WTC11 (cell line): Measurements from ENCODE around the gene PLXDC2. TPM values are rescaled to one million over a fixed set of nuclear protein-coding genes. Genes with fewer than 3 reads are reported as not detected.

Experiments used
- ATAC-seq: fragments of 200-7000 bp; cut with Tn5 transposase; 2 replicates; pipeline ENCODE4 v1.10.0; 2021; ENCODE audit warnings: mild to moderate bottlenecking, moderate library complexity
- CTCF ChIA-PET: fragments of 300-600 bp; sonication (Branson Sonifier 250); formaldehyde crosslinking; loops from one replicate; lab custom pipeline; 2021; ENCODE audit warnings: antibody characterized with exemption; lab: Charles Lee
- POLR2A ChIA-PET: fragments of 350-600 bp; sonication (Branson Sonifier 250); formaldehyde crosslinking; loops from one replicate; lab custom pipeline; 2021; ENCODE audit warnings: antibody characterized with exemption; lab: Charles Lee
- DNase-seq: peaks from one replicate; pipeline ENCODE4 v3.0.0; 2021; ENCODE audit warnings: low spot score
- H3K27ac Mint-ChIP-seq: 2 replicates; pipeline ENCODE4 v1.8.0; 2021; ENCODE audit warnings: mixed read lengths
- H3K27me3 Mint-ChIP-seq: 2 replicates; pipeline ENCODE4 v1.8.0; 2021; ENCODE audit warnings: low read depth, mild to moderate bottlenecking, moderate library complexity, mixed read lengths
- H3K36me3 Mint-ChIP-seq: 2 replicates; pipeline ENCODE4 v1.8.0; 2021; ENCODE audit warnings: mixed read lengths
- H3K4me1 Mint-ChIP-seq: 2 replicates; pipeline ENCODE4 v1.8.0; 2022; ENCODE audit warnings: mixed read lengths
- H3K4me3 Mint-ChIP-seq: 2 replicates; pipeline ENCODE4 v1.8.0; 2021; ENCODE audit warnings: mild to moderate bottlenecking, moderate library complexity, mixed read lengths
- H3K9me3 Mint-ChIP-seq: 2 replicates; pipeline ENCODE4 v1.8.0; 2021; ENCODE audit warnings: mixed read lengths
- ELF4 ChIP-seq: sonication (generic); formaldehyde crosslinking; IDR thresholded peaks from 2 replicates; pipeline ENCODE4 v1.8.1; 2022; ENCODE audit warnings: low read depth, mild to moderate bottlenecking, moderate library complexity, missing genetic modification reagents
- FOXK1 ChIP-seq: sonication (generic); formaldehyde crosslinking; IDR thresholded peaks from 2 replicates; pipeline ENCODE4 v1.8.0; 2022; ENCODE audit warnings: mild to moderate bottlenecking, moderate library complexity, missing genetic modification reagents
- GTF2I ChIP-seq: fragments of 250-450 bp; sonication (Bioruptor Pico); conservative IDR thresholded peaks from 2 replicates; pipeline ENCODE4 v1.4.0; 2021; ENCODE audit warnings: mild to moderate bottlenecking
- HMGA2 ChIP-seq: fragments of 250-450 bp; sonication (Bioruptor Pico); IDR thresholded peaks from 2 replicates; pipeline ENCODE4 v1.4.0; 2021; ENCODE audit warnings: mild to moderate bottlenecking, moderate library complexity
- JUN ChIP-seq: sonication (generic); formaldehyde crosslinking; IDR thresholded peaks from 2 replicates; pipeline ENCODE4 v1.8.0; 2023; ENCODE audit warnings: mild to moderate bottlenecking, missing genetic modification reagents
- RELA ChIP-seq: sonication (generic); formaldehyde crosslinking; IDR thresholded peaks from 2 replicates; pipeline ENCODE4 v1.8.1; 2022; ENCODE audit warnings: missing genetic modification reagents, mild to moderate bottlenecking, borderline replicate concordance
- RORB ChIP-seq: fragments of 250-450 bp; sonication (Bioruptor Pico); IDR thresholded peaks from 2 replicates; pipeline ENCODE4 v1.9.0; 2021; ENCODE audit warnings: mild to moderate bottlenecking
- SP1 ChIP-seq: sonication (generic); formaldehyde crosslinking; conservative IDR thresholded peaks from 2 replicates; pipeline ENCODE4 v1.8.1; 2022; ENCODE audit warnings: missing genetic modification reagents
- STAT6 ChIP-seq: sonication (generic); formaldehyde crosslinking; conservative IDR thresholded peaks from 2 replicates; pipeline ENCODE4 v1.8.1; 2023; ENCODE audit warnings: mild to moderate bottlenecking, low read depth, missing genetic modification reagents, moderate library complexity
- ZNF281 ChIP-seq: sonication (generic); formaldehyde crosslinking; IDR thresholded peaks from 2 replicates; pipeline ENCODE4 v1.8.0; 2023; ENCODE audit warnings: mild to moderate bottlenecking, missing genetic modification reagents
- ZNF416 ChIP-seq: fragments of 250-450 bp; sonication (Bioruptor Pico); IDR thresholded peaks from 2 replicates; pipeline ENCODE4 v1.9.0; 2021; ENCODE audit warnings: mild to moderate bottlenecking, inconsistent platforms
- total RNA-seq: library from RNA; stranded (reverse); gene quantifications from 3 replicates; pipeline ENCODE4 v1.2.3, GENCODE V29; 2021
- TF ChIP-seq, protein P1 (sequence below): sonication (generic); formaldehyde crosslinking; IDR thresholded peaks from 2 replicates; pipeline ENCODE4 v1.8.1; 2022; ENCODE audit warnings: low read depth, missing genetic modification reagents, borderline replicate concordance
- TF ChIP-seq, protein P2 (sequence below): sonication (generic); formaldehyde crosslinking; IDR thresholded peaks from 2 replicates; pipeline ENCODE4 v1.8.1; 2023; ENCODE audit warnings: mild to moderate bottlenecking, missing genetic modification reagents

PLXDC2 gene
- total RNA-seq, 1 experiment from 2014 or later, result 31.7 TPM

DNA sequence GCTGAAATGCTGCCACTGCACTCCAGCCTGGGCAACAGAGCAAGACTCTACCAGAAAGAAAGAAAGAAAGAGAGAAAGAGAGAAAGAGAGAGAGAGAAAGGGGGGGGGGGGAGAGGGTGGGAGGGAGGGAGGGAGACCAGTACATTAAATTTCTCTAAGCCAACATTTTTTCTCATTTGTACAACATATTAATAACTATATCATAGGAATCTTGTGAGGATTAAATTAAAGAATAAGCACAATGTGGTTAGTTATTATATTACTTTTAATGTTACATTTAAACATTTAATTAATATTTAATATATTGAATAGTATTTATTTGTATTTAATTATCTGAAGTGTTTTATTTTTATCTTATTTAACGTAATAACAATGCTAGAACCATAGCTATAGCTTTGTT, 53.1 kb downstream of the PLXDC2 start:
- Mint-ChIP-seq H3K27me3 (no peaks in the 10 kb centered on the region), H3K27ac (no peak overlapping the region), H3K4me1 (peaks cover 17% of the 10 kb centered on the region), H3K36me3 (peaks cover 23% of the 10 kb centered on the region), H3K4me3 (no peak overlapping the region), H3K9me3 (peaks cover 14% of the 10 kb centered on the region)
- POLR2A ChIA-PET, result no interaction called here
- ATAC-seq, result no peak
- TF ChIP-seq HMGA2 (CRISPR knock-in tag) (peak; percentile 57; the same call in 1 of the 2 replicates), SP1 (no peak), STAT6 (CRISPR knock-in tag) (no peak), JUN (CRISPR knock-in tag) (no peak)
- TF ChIP-seq, protein P1, sequence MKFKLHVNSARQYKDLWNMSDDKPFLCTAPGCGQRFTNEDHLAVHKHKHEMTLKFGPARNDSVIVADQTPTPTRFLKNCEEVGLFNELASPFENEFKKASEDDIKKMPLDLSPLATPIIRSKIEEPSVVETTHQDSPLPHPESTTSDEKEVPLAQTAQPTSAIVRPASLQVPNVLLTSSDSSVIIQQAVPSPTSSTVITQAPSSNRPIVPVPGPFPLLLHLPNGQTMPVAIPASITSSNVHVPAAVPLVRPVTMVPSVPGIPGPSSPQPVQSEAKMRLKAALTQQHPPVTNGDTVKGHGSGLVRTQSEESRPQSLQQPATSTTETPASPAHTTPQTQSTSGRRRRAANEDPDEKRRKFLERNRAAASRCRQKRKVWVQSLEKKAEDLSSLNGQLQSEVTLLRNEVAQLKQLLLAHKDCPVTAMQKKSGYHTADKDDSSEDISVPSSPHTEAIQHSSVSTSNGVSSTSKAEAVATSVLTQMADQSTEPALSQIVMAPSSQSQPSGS (CRISPR knock-in tag), result no peak
- no peak for DNase-seq
- CTCF ChIA-PET, result no interaction called here

DNA sequence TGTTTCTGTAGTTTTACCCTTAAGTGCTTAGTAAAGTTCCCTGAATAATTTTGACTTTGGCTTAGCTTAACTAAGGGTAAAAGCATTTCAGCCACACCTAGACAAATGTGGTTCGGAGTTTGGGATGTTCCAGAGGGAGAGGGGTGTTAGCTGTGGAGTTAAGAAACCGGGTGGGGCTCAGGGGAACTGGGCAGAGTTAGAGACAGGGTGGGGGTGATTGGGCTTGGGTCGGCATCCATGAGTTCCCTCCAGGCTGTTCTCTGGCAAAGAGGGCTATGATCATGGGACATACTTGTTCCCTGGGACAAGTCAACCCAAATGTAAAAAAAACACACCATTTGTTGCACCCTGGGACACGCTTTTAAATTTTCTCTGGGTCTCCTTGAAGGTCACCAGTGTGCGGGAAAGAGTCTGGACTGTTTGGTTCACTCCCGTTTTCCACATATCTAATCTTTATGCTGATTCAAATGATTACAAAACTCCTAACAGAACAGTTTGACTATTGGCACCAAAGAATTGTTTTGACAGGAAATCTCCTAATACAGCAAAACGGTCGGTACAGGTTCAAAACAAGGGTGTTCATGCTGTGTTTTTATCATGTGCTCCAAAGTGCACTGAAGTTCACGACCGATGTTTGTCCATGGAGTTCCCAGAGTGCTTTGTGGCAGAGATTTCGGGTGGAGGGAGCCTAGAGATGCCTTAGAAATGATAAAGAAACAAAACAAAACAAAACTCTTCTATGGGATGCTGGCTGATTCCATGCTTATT, 56.5 kb downstream of the PLXDC2 start:
- peaks cover 3% of the 10 kb centered on the region; the same call in 1 of the 2 replicates for H3K36me3 Mint-ChIP-seq
- no peak for ATAC-seq

More for the DNA sequence above, 56.5 kb downstream of the PLXDC2 start:
- H3K9me3 Mint-ChIP-seq, result no peaks in the 10 kb centered on the region
- H3K4me3 Mint-ChIP-seq, result no peak overlapping the region
- ChIA-PET CTCF (interaction anchor here (0.6 to 0.7 kb wide), 2 partner anchors 65 to 1994 kb away, joined by 3 to 6 read pairs; no protein-coding TSS in a partner anchor), POLR2A (interaction anchor here (0.6 kb wide), 1 partner anchor 131 kb away, joined by 3 read pairs; no protein-coding TSS in a partner anchor)
- no peak overlapping the region for H3K27ac Mint-ChIP-seq
- DNase-seq, result no peak
- TF ChIP-seq ELF4 (CRISPR knock-in tag) (no peak), FOXK1 (CRISPR knock-in tag) (no peak), ZNF416 (CRISPR knock-in tag) (no peak), RORB (CRISPR knock-in tag) (no peak), ZNF281 (CRISPR knock-in tag) (no peak), RELA (CRISPR knock-in tag) (no peak), GTF2I (CRISPR knock-in tag) (no peak)
- TF ChIP-seq, protein P2, sequence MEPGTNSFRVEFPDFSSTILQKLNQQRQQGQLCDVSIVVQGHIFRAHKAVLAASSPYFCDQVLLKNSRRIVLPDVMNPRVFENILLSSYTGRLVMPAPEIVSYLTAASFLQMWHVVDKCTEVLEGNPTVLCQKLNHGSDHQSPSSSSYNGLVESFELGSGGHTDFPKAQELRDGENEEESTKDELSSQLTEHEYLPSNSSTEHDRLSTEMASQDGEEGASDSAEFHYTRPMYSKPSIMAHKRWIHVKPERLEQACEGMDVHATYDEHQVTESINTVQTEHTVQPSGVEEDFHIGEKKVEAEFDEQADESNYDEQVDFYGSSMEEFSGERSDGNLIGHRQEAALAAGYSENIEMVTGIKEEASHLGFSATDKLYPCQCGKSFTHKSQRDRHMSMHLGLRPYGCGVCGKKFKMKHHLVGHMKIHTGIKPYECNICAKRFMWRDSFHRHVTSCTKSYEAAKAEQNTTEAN (CRISPR knock-in tag), result no peak
- no peaks in the 10 kb centered on the region for H3K27me3 Mint-ChIP-seq
- peaks cover 21% of the 10 kb centered on the region for H3K4me1 Mint-ChIP-seq
